RWPE2 (cell line): ENCODE data around the gene MRPL14.
A peak's percentile ranks its signal among the peaks of the same experiment; 100 is the strongest.

Experiments
- ATAC-seq: fragments of 200-7000 bp; cut with Tn5 transposase; 3 replicates; pipeline ENCODE4 v1.9.1; 2021; ENCODE audit warnings: low read depth
- DNase-seq: peaks from one replicate; pipeline ENCODE4 v3.0.0-alpha.2; 2020; ENCODE audit warnings: low spot score
- H3K27ac ChIP-seq: fragments of 450-650 bp; 2 replicates; pipeline ENCODE4 v1.5.1; 2017; ENCODE audit warnings: mild to moderate bottlenecking; ENCODE audit not compliant: poor library complexity, severe bottlenecking
- H3K27me3 ChIP-seq: fragments of 250-450 bp; sonication (Bioruptor Pico); 2 replicates; pipeline ENCODE4 v1.5.1; 2021; ENCODE audit warnings: mild to moderate bottlenecking, moderate library complexity; ENCODE audit not compliant: insufficient read depth, poor library complexity, severe bottlenecking
- H3K36me3 ChIP-seq: fragments of 250-450 bp; sonication (Bioruptor Pico); 2 replicates; pipeline ENCODE4 v1.5.1; 2020; ENCODE audit warnings: low read depth, mild to moderate bottlenecking, moderate library complexity
- H3K4me1 ChIP-seq: fragments of 250-450 bp; sonication (Bioruptor Pico); 2 replicates; pipeline ENCODE4 v1.5.1; 2021; ENCODE audit warnings: mild to moderate bottlenecking, moderate library complexity; ENCODE audit not compliant: insufficient read depth, poor library complexity, severe bottlenecking
- H3K4me3 ChIP-seq: fragments of 250-450 bp; sonication (Bioruptor Pico); 2 replicates; pipeline ENCODE4 v1.5.1; 2021; ENCODE audit warnings: mild to moderate bottlenecking, moderate library complexity; ENCODE audit not compliant: severe bottlenecking
- H3K9me3 ChIP-seq: fragments of 250-450 bp; sonication (Bioruptor Pico); 2 replicates; pipeline ENCODE4 v1.5.1; 2021; ENCODE audit warnings: mild to moderate bottlenecking, moderate library complexity; ENCODE audit not compliant: severe bottlenecking
- CTCF ChIP-seq: fragments of 450-650 bp; IDR thresholded peaks from one replicate; pipeline ENCODE4 v1.5.1; 2017; ENCODE audit warnings: mild to moderate bottlenecking, moderate library complexity; ENCODE audit not compliant: poor library complexity, severe bottlenecking

The MRPL14 gene

GRCh38 chr6:44079672-44080071 lies 47.6 kb downstream of the MRPL14 start:
- no peaks in the 10 kb centered on the region for H3K36me3 ChIP-seq
- TF ChIP-seq CTCF, result no peak
- H3K4me3 ChIP-seq, result no peak overlapping the region
- H3K27ac ChIP-seq, result no peak overlapping the region
- ATAC-seq, result no peak
- H3K9me3 ChIP-seq, result no peaks in the 10 kb centered on the region
- DNase-seq, result no peak
- H3K27me3 ChIP-seq, result no peaks in the 10 kb centered on the region
- H3K4me1 ChIP-seq, result peaks cover 14% of the 10 kb centered on the region

GRCh38 chr6:44078827-44079671 lies 48.2 kb downstream of the MRPL14 start:
- peaks cover 14% of the 10 kb centered on the region for H3K4me1 ChIP-seq
- no peak for DNase-seq
- ATAC-seq, result peak; percentile 26; the same call in 2 of the 3 replicates
- no peaks in the 10 kb centered on the region for H3K27me3 ChIP-seq
- TF ChIP-seq CTCF, result peak; percentile 95
- H3K9me3 ChIP-seq, result no peaks in the 10 kb centered on the region
- no peak overlapping the region for H3K4me3 ChIP-seq
- H3K36me3 ChIP-seq, result no peaks in the 10 kb centered on the region
- H3K27ac ChIP-seq, result peak overlapping the region; percentile 95

GRCh38 chr6:44078219-44078826 lies 48.9 kb downstream of the MRPL14 start:
- no peak for DNase-seq
- no peak for TF ChIP-seq CTCF
- no peaks in the 10 kb centered on the region for H3K9me3 ChIP-seq
- no peak overlapping the region for H3K4me3 ChIP-seq
- H3K36me3 ChIP-seq, result no peaks in the 10 kb centered on the region
- peak overlapping the region; percentile 95 for H3K27ac ChIP-seq
- no peak for ATAC-seq
- no peaks in the 10 kb centered on the region for H3K27me3 ChIP-seq
- H3K4me1 ChIP-seq, result peaks cover 19% of the 10 kb centered on the region

GRCh38 chr6:44077214-44077946 lies 49.9 kb downstream of the MRPL14 start:
- no peak for TF ChIP-seq CTCF
- H3K4me3 ChIP-seq, result no peak overlapping the region
- no peaks in the 10 kb centered on the region for H3K9me3 ChIP-seq
- ATAC-seq (no peak), DNase-seq (no peak)
- H3K27me3 ChIP-seq, result no peaks in the 10 kb centered on the region
- no peaks in the 10 kb centered on the region for H3K36me3 ChIP-seq
- peak overlapping the region; percentile 95 for H3K27ac ChIP-seq
- H3K4me1 ChIP-seq, result peaks cover 26% of the 10 kb centered on the region
